GM21515 (cell line): ENCODE data around the gene IER2.
A peak's percentile ranks its signal among the peaks of the same experiment; 100 is the strongest.
"Not testable (repeated sequence)": the region's sequence is repeated elsewhere in the genome, so short reads cannot be mapped to it uniquely, and the experiment has no call there.

ENCODE experiments used
- ATAC-seq: cut with Tn5 transposase; IDR thresholded peaks from one replicate; pipeline ENCODE4 v1.9.1; 2021; ENCODE audit not compliant: unreplicated experiment

Gene IER2

DNA sequence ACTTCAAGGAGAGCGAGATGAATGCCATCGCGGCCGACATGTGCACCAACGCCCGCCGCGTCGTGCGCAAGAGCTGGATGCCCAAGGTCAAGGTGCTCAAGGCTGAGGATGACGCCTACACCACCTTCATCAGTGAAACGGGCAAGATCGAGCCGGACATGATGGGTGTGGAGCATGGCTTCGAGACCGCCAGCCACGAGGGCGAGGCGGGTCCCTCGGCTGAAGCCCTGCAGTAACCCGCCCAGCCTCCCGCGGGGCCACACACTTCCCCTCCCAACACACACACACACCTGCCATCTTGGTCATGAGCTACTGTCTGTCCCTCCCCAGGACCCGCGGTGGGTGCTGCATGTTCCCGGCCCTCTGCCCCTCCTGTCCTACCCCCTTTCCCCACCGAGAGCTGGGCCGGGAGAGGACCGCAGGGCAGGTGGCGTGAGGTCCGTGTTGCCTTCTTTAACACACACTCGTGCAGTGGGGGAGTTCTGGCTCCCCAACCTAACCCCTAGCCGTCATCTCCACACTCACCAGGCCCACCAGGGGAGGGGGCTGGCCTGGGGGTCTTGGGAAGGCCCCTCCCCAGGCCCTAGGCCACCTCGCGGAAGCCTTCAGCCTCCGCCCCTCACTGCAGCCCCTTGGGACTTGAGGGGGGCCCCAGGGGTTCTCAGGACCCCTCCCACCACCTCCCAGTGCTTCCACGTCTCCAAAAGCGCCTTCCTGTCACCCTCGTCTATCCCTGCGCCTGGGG lies 11.9 kb upstream of the IER2 start:
- ATAC-seq, result no peak

DNA sequence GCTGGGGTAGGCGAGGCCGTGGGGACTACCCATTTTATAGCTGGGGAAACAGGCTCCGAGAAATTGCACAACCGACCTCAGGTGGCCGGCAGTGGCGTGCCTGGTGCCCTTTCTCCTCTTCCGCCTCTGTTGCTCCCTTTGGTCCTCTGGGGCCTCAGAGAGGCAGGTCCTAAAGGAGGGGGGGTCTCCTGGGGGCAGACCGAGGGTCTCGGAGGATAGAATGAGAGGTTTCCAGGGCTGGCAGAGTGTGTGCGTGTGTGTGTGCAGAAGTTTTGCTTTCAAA lies 11.4 kb upstream of the IER2 start:
- no peak for ATAC-seq

DNA sequence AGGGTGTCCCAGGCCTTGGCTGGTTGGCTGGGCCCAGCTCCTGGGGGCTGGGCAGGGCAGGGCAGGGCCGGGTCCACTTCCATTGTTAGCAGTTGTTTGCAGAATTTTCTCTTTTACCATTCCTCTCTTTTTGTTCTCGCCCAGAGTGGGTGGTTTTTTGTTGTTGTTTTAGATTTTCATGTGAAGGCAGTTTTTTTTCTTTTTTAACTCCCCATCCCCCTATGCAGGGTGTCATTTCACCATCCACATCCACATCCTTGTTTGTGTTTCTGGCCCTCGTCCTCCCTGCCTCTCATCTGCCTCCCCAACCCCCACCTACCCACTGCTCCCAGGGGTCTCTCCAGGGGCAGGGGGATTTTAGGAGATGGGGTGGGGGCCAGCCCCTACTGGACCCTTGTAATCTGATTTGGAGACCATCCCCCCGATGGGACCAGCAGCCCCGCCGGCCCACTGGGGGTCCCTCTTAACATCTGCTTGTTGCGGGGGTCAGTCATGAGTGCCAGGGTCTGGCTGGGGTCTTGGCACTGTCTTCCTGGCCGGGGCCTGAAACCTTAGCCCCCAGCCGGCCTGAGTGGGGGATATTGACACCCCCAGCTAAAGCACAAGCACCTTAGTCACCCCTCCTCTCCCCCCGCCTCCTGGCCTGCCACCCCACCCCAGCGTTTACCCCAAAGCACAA lies 10.4 kb upstream of the IER2 start:
- ATAC-seq, result no peak

DNA sequence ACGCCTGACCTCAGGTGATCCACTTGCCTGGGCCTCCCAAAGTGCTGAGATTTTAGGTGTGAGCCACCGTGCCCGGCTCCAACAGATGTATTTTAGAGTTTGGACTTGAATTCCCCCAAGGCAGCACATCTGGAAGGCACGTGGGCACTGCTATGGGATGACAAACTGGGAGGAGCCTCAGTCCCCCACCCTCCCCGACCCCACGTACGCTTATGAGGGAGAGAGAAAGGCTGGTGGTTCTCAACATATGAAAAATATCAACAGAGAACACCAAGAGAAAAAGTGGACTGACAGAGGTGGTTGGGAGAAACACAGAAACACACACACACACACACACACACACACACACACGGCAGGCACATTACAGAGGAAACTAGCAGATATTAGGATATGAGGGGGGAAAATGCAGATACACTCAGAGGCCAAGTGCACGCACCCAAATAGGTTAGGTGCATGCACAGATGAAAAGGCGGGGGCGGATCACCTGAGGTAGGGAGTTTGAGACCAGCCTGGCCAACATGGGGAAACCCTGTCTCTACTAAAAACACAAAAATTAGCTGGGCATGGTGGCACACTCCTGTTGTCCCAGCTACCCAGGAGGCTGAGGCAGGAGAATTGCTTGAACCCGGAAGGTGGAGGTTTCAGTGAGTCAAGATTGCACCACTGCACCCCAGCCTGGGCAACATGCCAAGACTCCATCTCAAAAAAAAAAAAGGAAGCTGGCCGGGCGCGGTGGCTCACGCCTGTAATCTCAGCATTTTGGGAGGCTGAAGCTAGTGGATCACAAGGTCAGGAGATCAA lies 3.2 kb upstream of the IER2 start:
- ATAC-seq, result no peak

DNA sequence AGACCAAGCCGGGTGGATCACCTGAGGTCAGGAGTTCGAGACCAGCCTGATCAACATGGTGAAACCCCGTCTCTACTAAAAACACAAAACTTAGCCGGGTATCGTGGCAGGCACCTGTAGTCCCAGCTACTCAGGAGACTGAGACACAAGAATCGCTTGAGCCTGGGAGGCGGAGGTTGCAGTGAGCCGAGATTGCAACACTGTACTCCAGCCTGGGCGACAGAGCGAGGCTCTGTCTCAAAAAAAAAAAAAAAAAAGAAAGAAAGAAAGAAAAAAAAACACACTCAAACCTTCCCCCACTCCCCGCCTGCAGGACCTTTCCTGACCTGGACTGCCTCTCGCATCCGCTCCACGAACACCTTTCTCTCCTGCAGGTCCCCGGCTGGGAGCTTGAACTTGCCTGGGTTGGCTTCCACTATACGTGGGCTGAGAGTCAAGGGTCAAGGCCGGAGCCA lies 1.0 kb upstream of the IER2 start:
- ATAC-seq, result not testable (repeated sequence)

DNA sequence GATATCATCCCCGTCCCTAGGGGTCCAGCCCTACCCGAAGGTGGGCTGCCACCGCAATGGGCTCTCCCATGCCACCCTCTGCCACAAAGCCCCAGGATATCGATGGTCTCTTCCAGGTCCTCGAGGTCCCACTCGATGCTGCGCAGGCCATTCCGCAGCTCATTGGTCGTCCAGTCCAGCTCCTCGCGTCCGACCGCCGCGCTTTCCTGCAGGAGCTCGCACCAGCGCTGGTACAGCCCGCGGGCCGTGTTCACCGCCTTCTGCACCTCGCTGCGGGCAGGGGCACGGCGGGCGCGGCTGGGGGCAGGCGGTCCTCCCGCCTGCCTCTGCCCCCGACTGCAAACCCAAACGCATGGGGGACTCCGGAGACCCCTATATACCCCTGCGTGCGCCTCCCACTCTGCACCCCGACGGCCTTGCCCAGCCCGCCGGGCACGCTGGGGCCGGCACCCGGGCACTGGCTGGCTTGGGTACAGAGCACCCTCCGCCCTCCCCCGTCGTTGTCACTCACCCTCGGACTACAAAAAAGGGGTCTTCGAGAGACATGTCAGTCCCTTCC lies 504 bp upstream of the IER2 start:
- ATAC-seq, result no peak

DNA sequence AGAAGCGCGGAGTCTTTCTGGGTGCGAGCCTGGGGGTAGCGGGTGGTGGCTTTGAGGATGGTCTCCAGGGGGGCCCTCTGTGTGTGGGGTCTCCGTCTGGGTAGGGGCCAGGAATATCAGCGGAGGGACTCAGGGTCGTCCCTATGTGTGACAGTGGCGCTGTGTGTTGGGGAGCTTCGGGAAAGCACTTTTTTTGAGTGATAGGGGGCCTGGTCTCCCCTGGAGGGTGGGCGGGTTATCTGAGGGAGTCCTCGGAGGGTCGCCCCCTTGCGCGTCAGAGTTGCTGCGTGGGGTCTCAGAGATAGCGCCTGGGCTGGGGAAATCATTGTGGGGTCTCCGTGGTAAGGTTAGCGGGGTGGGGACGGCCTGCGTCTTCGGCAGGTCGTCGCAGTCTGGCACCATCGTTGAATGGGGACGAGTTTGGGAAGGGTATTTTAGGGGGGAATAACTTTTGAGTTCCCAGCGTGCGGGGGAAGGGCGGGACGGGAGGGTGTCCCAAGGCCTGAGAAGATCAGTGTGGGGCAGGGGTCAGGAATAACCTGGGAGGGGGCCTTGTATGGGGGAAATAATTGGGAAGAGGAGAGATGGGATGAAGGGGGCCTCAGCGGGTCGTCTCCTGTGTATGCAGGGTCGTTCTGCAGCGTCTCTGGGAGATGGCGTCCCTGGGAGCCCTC lies 857 bp downstream of the IER2 start:
- ATAC-seq, result no peak

DNA sequence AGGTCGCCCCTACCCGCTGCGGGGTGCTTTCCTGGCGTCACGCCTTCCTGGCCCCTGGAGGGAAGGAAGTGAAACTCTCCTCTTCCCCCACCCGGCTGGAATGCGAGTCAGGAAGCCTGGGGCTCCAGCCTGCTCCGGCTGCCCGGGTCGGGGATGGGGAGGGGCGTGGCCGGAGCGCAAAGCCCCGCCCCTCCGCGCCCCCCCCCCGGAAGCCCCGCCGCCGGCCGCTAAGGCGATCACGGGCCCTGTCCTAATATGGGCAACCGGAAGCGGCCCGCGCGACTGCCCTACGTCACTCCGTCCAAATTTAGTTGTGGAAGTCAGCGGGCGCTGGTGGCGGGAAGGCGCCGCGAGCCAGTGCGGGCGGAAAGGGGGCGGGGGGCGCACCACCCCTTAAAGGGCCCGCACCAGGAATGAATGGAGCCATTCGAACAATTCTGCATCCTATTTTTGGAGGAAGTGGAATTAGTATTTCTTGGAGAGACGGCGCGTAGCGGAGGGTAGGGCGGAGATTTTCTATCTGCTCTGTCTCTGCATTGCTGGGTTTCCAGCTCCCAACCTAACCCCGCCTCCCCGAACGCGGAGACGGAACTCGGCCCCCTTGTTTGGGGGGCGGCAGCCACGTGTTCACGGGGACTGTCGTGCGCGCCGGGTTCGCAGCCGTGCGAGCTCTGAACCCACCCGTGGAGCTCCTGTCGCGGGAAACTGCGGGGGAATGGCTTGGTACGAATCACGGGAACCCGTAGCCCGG lies 1.6 kb downstream of the IER2 start:
- peak; percentile 35 for ATAC-seq

DNA sequence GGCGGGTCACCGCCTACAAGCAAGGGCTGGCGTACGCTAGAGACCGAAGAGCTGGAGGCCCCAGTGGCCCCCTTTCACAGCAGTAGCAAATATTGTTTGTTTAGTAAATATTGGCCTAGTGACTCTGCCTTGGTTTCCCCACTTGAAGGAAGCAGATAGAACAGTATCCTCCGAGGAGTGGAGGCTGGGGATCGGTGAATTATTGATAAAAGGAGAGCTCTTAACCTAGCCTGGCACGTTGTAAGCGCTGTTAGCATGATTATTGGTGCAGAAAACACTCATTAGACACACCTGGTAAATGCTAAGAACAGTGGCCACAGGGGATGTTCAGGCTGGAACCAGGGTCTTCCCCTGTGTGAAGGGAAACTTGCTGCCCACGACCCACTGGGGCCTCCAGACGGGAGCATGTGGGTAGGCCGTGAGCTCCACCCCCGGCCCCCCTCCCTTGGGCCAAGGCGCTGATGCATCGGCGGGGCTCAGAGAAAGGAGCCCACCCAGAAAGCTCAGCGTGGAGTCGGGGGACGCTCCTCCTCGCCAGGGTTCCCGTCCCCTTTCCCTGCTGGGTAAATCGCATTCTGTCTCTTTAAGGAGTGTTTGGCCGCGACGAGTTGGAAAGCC lies 2.3 kb downstream of the IER2 start:
- ATAC-seq, result peak; percentile 7

DNA sequence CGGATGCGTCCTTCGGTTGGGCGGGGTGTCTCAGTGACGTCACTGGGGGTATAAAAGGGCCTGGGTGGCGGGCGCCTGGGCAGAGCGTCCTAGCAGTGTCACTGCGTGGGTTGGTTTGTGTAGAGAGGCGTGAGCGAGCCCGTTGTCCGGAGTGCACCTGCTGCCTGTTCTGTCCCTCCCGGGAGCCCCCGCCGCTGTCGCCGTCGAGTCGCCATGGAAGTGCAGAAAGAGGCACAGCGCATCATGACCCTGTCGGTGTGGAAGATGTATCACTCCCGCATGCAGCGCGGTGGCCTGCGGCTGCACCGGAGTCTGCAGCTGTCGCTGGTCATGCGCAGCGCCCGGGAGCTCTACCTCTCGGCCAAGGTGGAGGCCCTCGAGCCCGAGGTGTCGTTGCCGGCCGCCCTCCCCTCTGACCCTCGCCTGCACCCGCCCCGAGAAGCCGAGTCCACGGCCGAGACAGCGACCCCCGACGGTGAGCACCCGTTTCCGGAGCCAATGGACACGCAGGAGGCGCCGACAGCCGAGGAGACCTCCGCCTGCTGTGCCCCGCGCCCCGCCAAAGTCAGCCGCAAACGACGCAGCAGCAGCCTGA lies 2.9 kb downstream of the IER2 start:
- peak; percentile 30 for ATAC-seq

DNA sequence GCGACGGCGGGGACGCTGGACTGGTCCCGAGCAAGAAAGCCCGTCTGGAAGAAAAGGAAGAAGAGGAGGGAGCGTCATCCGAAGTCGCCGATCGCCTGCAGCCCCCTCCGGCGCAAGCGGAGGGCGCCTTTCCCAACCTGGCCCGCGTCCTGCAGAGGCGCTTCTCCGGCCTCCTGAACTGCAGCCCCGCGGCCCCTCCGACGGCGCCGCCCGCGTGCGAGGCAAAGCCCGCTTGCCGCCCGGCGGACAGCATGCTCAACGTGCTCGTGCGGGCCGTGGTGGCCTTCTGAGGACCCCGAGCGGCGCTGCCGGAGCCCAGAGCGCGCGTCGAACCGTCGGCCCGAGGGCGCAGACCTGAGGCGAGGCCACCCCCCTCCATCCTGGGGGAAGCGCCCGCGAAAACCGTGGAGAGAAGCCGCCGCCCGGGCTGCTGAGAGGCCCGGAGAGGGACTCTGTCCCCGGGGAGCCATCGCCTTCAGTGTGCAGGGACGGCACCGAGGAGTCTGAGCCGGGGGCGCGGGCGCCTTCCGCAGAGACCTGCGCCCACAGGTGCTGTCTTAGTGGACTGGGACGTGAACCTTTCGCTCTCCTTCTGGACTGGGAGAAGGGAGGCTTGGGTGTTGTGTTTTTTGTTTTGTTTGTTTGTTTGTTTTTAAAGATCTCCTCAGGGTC lies 3.5 kb downstream of the IER2 start:
- ATAC-seq, result no peak

DNA sequence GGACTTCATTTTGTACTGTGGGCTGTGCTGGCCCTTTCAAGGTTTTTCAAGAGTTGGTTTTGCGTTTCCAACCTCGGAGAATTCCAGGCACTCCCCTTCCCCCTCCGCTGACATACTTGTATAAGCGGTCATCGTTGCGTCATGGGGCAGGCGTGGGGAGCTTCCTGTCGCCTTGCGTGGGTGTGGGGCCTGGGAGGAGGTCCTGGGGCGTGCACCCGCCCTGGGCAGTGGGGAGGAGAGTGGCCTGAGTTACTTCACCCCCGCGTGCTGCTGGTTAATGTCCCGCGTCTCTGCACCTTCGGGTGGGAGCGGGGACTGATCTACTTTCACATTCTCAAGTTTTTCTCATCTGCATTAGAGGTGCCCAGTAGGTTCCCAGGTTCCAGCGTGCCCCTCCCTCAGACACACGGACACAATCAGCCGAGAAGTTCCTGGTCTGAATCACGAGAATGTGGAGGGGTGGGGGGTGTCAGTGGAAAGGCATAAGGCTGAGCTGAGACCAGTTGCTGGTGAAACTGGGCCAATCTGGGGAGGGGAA lies 4.1 kb downstream of the IER2 start:
- ATAC-seq, result no peak

DNA sequence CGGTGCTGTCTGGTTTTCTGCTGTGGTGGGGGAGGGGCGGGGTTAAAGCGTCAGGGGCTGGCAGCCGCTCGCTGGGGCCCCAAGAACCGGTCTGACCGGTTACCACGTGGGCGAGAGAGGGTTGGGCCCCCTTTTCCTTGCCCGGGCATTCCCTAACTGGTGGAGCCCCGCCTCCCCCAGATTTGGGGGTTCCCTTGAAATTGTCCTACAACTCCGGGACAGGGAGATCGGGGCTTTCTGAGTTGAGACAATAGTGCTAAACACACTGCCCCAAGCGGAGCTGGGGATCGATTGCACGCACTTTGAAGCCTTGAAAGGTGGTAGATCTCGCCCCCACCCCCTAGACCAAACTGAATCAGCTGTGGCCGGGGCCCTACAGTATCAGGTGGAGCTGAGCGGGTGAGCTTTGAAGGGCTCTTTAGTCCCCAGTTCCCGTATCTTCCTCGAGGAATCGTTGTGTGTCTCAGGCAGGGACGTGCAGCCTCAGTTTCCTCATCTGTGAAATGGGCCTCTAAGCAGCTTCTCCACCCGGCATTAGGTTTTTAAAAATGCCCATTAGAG lies 4.8 kb downstream of the IER2 start:
- ATAC-seq, result no peak

DNA sequence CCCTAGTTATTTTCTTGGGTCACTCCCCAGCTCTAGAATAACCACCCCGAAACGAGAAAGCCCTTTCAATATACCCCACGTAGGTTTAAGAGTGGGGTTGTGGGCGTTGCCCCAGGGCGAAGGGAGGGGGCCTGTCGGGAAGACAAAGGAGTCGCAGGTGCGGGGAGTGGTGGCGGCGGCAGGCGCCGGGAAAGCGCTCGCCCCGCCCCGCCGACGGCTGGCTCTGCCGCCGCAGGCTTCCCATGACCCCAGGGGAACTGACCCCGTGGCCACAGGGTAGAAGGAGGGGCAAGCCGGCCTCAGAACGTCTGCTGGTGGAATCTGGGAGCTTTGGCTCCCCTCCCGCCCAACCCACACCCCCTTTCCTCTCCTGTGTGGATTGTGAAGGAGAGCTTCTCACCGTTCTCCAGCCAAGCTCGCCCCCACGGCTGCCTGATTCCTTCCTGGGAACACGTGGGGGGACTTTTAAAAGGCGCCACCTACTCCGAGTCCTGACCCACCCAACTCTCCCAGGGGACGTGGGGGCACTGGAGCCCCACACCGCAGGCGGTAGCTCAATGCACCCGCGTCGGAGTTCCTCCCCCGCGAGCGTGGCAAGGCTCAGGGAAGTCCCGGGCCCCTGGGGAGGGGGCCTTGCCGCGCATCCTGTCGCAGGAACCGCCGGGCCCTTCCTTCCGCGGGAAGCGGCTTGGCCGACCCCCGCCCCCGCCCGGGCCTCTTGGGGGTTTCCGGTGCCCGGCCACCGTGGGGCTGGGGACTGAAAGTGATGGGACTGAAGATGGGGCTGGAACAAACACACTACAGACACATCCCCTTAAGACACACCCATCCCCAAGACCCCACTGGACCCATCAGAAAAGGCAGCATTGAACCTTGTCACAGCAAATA lies 5.5 kb downstream of the IER2 start:
- no peak for ATAC-seq

DNA sequence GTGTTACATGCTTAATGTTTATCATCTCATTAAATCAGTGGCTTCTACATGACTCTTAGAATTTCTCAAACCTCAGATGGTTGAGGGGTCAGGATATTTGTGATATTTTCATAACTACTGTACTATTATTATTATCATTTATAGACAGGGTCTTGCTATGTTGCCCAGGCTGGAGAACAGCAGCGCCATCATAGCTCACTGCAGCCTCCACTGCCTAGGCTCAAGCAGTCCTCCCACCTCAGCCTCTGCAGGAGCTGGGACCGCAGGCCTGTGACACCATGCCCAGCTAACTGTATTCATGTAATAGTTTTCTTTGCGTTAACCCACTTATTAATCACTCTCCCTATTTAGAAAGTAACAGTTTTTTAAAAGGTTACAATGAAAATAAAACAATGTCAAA lies 9.5 kb downstream of the IER2 start:
- no peak for ATAC-seq

DNA sequence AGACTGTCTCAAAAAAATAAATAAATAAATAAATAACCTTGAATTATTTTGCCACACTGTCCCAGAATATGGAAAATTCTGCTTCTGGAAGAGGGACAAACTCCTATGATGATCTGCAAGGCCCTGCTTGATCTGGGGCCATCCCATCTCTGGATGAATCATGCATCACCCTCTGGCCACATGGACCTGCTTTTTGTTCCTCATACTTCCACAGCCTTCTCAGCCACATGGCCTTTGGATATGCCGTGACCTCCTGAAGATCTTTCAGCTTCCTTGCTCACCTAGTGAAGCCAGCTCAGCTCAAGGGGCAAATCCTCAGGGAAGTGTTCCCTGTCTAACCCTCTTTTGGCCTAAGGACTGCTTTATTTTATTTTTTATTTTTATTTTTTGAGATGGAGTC lies 10.3 kb downstream of the IER2 start:
- ATAC-seq, result no peak
